ENCODE results near the gene CDKN2D. TPM values are rescaled to one million over a fixed set of nuclear protein-coding genes. Genes with fewer than 3 reads are reported as not detected.
A peak's percentile ranks its signal among the peaks of the same experiment; 100 is the strongest.

Gene CDKN2D
- total and polyA plus RNA-seq, 2 of the 8 experiments (the other 6 are each of a cell fraction or from before 2014, with no cell fraction given) = 3.0 to 4.0 TPM

DNA sequence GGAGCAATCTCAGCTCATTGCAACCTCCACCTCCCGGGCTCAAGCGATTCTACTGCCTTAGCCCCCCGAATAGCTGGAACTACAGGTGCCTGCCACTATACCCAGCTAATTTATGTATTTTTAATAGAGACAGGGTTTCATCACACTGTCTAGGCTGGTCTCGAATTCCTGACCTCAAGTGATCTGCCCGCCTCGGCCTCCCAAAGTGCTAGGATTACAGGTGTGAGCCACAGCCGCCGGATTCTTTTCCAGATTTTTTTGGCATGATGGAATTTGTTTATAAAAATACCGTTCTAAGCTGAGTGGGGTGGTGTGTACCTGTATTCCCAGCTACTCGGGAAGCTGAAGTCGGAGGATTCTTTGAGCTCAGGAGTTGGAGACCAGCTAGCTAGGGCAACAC lies 31.1 kb downstream of the CDKN2D start:
- H3K79me2 ChIP-seq (ENCODE audit: control insufficient read depth in 1 of 2, insufficient read depth in 2 of 2, low read length in 2 of 2) = no peaks in the 10 kb centered on the region
- no peaks in the 10 kb centered on the region for H3K23me2 ChIP-seq (ENCODE audit: low read depth, low read length)
- H4K8ac ChIP-seq (ENCODE audit: extremely low read depth, insufficient read depth, low read length) = peak overlapping the region; percentile 35; the same call in 1 of the 2 replicates
- H2BK12ac ChIP-seq (ENCODE audit: low read depth, low read length) = no peak overlapping the region
- H3K9ac ChIP-seq (replicated peaks in 1 of 4; ENCODE audit: extremely low read depth in 1 of 4, low read depth in 3 of 4, low read length in 3 of 4) = no peak overlapping the region
- no peaks in the 10 kb centered on the region for H4K20me1 ChIP-seq (replicated peaks in 1 of 2; ENCODE audit: control insufficient read depth in 1 of 2, insufficient read depth in 2 of 2, low read length in 2 of 2)
- H3K4ac ChIP-seq (replicated peaks; ENCODE audit: insufficient read length, low read depth, low read length) = no peak overlapping the region
- H2AK5ac ChIP-seq (ENCODE audit: low read depth, low read length) = no peak overlapping the region
- H2BK20ac ChIP-seq (ENCODE audit: low read length) = no peak overlapping the region
- H3K36me3 ChIP-seq (ENCODE audit: control insufficient read depth in 2 of 4, insufficient read depth in 4 of 4, low read length in 3 of 4) = no peaks in the 10 kb centered on the region
- no peak overlapping the region for H4K5ac ChIP-seq (ENCODE audit: insufficient read length, low read depth, low read length)
- no peaks in the 10 kb centered on the region for H3K27me3 ChIP-seq (replicated peaks in 1 of 4; ENCODE audit: control insufficient read depth in 3 of 4, extremely low read depth in 1 of 4, insufficient read depth in 3 of 4, low read length in 3 of 4)
- no peak overlapping the region for H2BK5ac ChIP-seq (ENCODE audit: low read depth, low read length)
- no peaks in the 10 kb centered on the region for H3K4me1 ChIP-seq (replicated peaks in 1 of 4; ENCODE audit: control insufficient read depth in 3 of 4, insufficient read depth in 4 of 4, low read length in 3 of 4)
- H3K4me2 ChIP-seq (ENCODE audit: insufficient read depth in 1 of 2, low read depth in 2 of 2, low read length in 2 of 2) = no peak overlapping the region
- H3K9me3 ChIP-seq (ENCODE audit: insufficient read depth in 2 of 2, low read depth in 1 of 2, low read length in 1 of 2) = no peaks in the 10 kb centered on the region
- WGBS, 2 experiments (ENCODE audit: extremely low coverage in 1 of 2, insufficient coverage in 1 of 2, insufficient read length in 1 of 2, insufficient replicate concordance in 2 of 2, low coverage in 1 of 2, low lambda C conversion rate in 2 of 2, missing lambda C conversion rate in 1 of 2) = 86% methylated on average over 11 of the region's 11 CpGs; no CpG with 5 or more reads in 1 of the 2 experiments
- H3K79me1 ChIP-seq (ENCODE audit: low read depth, low read length) = no peaks in the 10 kb centered on the region
- ChIA-PET CTCF (ENCODE audit: partially characterized antibody) (interaction anchor here (0.7 to 1.5 kb wide), 6 partner anchors 13 to 32 kb away, joined by 3 to 11 read pairs (median 3); no protein-coding TSS in a partner anchor), POLR2A (ENCODE audit: partially characterized antibody) (interaction anchor here (0.9 to 1.4 kb wide), 2 partner anchors 15 to 25 kb away, joined by 3 to 5 read pairs; no protein-coding TSS in a partner anchor)
- no peak overlapping the region for H3K23ac ChIP-seq (ENCODE audit: insufficient read length)
- H2BK15ac ChIP-seq (ENCODE audit: low read length) = no peak overlapping the region
- H3K18ac ChIP-seq (ENCODE audit: extremely low read depth, low read length) = no peak overlapping the region
- H3K56ac ChIP-seq (replicated peaks; ENCODE audit: insufficient read length, low read depth, low read length) = no peak overlapping the region
- H3K14ac ChIP-seq (ENCODE audit: insufficient read length) = no peak overlapping the region
- no peak overlapping the region for H3K27ac ChIP-seq (ENCODE audit: low read depth, low read length)
- TF ChIP-seq CEBPB (IDR thresholded peaks at IDR 0.05; ENCODE audit: low read depth, low read length) = no peak
- TF ChIP-seq, protein P1, sequence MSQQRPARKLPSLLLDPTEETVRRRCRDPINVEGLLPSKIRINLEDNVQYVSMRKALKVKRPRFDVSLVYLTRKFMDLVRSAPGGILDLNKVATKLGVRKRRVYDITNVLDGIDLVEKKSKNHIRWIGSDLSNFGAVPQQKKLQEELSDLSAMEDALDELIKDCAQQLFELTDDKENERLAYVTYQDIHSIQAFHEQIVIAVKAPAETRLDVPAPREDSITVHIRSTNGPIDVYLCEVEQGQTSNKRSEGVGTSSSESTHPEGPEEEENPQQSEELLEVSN (IDR thresholded peaks at IDR 0.05) = no peak
- TF ChIP-seq, protein P2, sequence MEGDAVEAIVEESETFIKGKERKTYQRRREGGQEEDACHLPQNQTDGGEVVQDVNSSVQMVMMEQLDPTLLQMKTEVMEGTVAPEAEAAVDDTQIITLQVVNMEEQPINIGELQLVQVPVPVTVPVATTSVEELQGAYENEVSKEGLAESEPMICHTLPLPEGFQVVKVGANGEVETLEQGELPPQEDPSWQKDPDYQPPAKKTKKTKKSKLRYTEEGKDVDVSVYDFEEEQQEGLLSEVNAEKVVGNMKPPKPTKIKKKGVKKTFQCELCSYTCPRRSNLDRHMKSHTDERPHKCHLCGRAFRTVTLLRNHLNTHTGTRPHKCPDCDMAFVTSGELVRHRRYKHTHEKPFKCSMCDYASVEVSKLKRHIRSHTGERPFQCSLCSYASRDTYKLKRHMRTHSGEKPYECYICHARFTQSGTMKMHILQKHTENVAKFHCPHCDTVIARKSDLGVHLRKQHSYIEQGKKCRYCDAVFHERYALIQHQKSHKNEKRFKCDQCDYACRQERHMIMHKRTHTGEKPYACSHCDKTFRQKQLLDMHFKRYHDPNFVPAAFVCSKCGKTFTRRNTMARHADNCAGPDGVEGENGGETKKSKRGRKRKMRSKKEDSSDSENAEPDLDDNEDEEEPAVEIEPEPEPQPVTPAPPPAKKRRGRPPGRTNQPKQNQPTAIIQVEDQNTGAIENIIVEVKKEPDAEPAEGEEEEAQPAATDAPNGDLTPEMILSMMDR (IDR thresholded peaks at IDR 0.05; ENCODE audit: control extremely low read depth in 1 of 3, insufficient read depth in 1 of 3, low read depth in 1 of 3, low read length in 3 of 3) = no peak
- DNase-seq (ENCODE audit: low read depth in 1 of 2, low spot score in 2 of 2) (no peak), FAIRE-seq (no peak)
- no peak overlapping the region for H2AFZ ChIP-seq (ENCODE audit: low read length)
- H3K4me3 ChIP-seq (ENCODE audit: extremely low read depth in 1 of 4, insufficient read depth in 2 of 4, low read depth in 3 of 4, low read length in 4 of 4) = no peak overlapping the region
- no peak overlapping the region for H4K91ac ChIP-seq (replicated peaks; ENCODE audit: insufficient read length, low read length)
- no peak overlapping the region for H2BK120ac ChIP-seq (replicated peaks; ENCODE audit: low read depth, low read length)

Data from H1 (cell line).